ENCODE data around the gene TMEM139. TPM values are rescaled to one million over a fixed set of nuclear protein-coding genes. Genes with fewer than 3 reads are reported as not detected.

The TMEM139 gene
- total and polyA plus RNA-seq, 4 donors: 8.4 to 31.8 (median 19.5) TPM

- no peak overlapping the region for H3K27ac ChIP-seq (ENCODE audit: low read depth in 1 of 2, low read length in 1 of 2)
- H3K27me3 ChIP-seq (ENCODE audit: control insufficient read depth in 3 of 3, insufficient read depth in 3 of 3, low read length in 2 of 3): no peaks in the 10 kb centered on the region
- peaks cover 26 to 67% (median 45%) of the 10 kb centered on the region in 4 donors for H3K36me3 ChIP-seq (ENCODE audit: control insufficient read depth in 4 of 4, insufficient read depth in 4 of 4, low read length in 4 of 4)
- H3K4me3 ChIP-seq: no peak overlapping the region
- H3K4me1 ChIP-seq (ENCODE audit: control insufficient read depth in 5 of 5, insufficient read depth in 5 of 5, low read length in 5 of 5): peaks cover 0 to 6% (median 4%) of the 10 kb centered on the region in 5 donors
- H3K9me3 ChIP-seq (ENCODE audit: control insufficient read depth in 4 of 4, insufficient read depth in 3 of 4, low read length in 3 of 4): peaks cover 0 to 1% (median 0%) of the 10 kb centered on the region in 4 donors
- no peak overlapping the region for H3K9ac ChIP-seq (ENCODE audit: insufficient read depth in 1 of 2, low read length in 2 of 2)
- DNase-seq (no peak), ATAC-seq (ENCODE audit: insufficient read depth, low FRiP score) (no peak)
- no peak for TF ChIP-seq CTCF (IDR thresholded peaks at IDR 0.05; ENCODE audit: control extremely low read depth, extremely low read depth)
Observed at GRCh38 chr7:143295870-143296269, 11.1 kb downstream of the TMEM139 start.

DNA sequence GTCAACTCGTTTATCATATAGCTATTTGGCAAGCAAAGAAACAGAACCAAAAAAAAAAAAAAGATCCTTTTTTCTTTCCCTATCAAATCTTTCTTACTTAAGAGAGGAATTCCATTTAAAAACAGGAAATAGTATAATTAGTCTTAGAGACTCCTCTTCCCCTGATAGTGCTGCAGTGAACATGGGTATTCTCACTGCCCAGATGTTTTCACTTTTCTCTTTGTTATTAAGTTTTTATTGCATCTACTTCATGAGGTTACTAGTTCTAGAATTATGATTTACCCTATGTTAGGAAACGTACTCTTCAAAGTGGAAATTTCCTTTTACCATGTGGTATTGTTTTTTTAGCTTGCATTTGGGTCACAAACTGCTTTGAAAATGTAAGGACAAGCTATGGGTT is 11.9 kb downstream of the TMEM139 start:
- WGBS, 2 donors: 31 to 41% methylated on average over 2 of the region's 2 CpGs
- H3K4me1 ChIP-seq (ENCODE audit: control insufficient read depth in 5 of 5, insufficient read depth in 5 of 5, low read length in 5 of 5): peaks cover 0 to 5% (median 1%) of the 10 kb centered on the region in 5 donors

GRCh38 chr7:143299346-143299745 is 14.6 kb downstream of the TMEM139 start:
- H3K27me3 ChIP-seq (ENCODE audit: control insufficient read depth in 3 of 3, insufficient read depth in 3 of 3, low read length in 2 of 3): no peaks in the 10 kb centered on the region
- H3K4me3 ChIP-seq: no peak overlapping the region
- peaks cover 0 to 5% (median 3%) of the 10 kb centered on the region in 5 donors for H3K4me1 ChIP-seq (ENCODE audit: control insufficient read depth in 5 of 5, insufficient read depth in 5 of 5, low read length in 5 of 5)
- H3K27ac ChIP-seq (ENCODE audit: low read depth in 1 of 2, low read length in 1 of 2): no peak overlapping the region
- H3K36me3 ChIP-seq (ENCODE audit: control insufficient read depth in 4 of 4, insufficient read depth in 4 of 4, low read length in 4 of 4): peaks cover 41 to 74% (median 56%) of the 10 kb centered on the region in 4 donors
- no peak for DNase-seq
- peaks cover 0 to 1% (median 0%) of the 10 kb centered on the region in 4 donors for H3K9me3 ChIP-seq (ENCODE audit: control insufficient read depth in 4 of 4, insufficient read depth in 3 of 4, low read length in 3 of 4)
- WGBS, 2 donors: 92 to 93% methylated on average over 2 of the region's 2 CpGs
- TF ChIP-seq CTCF (IDR thresholded peaks at IDR 0.05; ENCODE audit: control extremely low read depth, extremely low read depth): no peak
- ATAC-seq (ENCODE audit: insufficient read depth, low FRiP score): no peak
- H3K9ac ChIP-seq (ENCODE audit: insufficient read depth in 1 of 2, low read length in 2 of 2): no peak overlapping the region

More for the DNA sequence above, 11.9 kb downstream of the TMEM139 start:
- Histone ChIP-seq H3K9ac (ENCODE audit: insufficient read depth in 1 of 2, low read length in 2 of 2) (no peak overlapping the region), H3K27ac (ENCODE audit: low read depth in 1 of 2, low read length in 1 of 2) (no peak overlapping the region), H3K36me3 (ENCODE audit: control insufficient read depth in 4 of 4, insufficient read depth in 4 of 4, low read length in 4 of 4) (peaks cover 32 to 73% (median 49%) of the 10 kb centered on the region in 4 donors), H3K4me3 (no peak overlapping the region), H3K27me3 (ENCODE audit: control insufficient read depth in 3 of 3, insufficient read depth in 3 of 3, low read length in 2 of 3) (no peaks in the 10 kb centered on the region), H3K9me3 (ENCODE audit: control insufficient read depth in 4 of 4, insufficient read depth in 3 of 4, low read length in 3 of 4) (peaks cover 0 to 1% (median 0%) of the 10 kb centered on the region in 4 donors)
- ATAC-seq (ENCODE audit: insufficient read depth, low FRiP score) (no peak), DNase-seq (no peak)
- TF ChIP-seq CTCF (IDR thresholded peaks at IDR 0.05; ENCODE audit: control extremely low read depth, extremely low read depth): no peak

DNA sequence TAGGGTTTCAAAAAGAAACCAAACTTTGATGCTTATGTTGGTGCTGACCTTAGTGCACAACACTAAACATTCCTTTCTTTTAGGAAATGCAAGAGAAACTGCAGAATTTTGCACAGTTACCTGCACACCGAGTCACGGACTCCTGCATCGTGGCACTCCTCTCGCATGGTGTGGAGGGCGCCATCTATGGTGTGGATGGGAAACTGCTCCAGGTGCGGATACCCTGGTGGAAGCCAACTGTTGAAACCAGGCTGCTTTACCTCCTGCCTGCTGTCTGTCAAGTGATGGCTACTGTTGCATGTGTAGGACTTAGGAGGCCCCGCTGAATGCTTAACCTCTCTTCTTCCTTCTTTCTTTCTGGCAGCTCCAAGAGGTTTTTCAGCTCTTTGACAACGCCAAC is 15.1 kb downstream of the TMEM139 start:
- H3K9me3 ChIP-seq (ENCODE audit: control insufficient read depth in 4 of 4, insufficient read depth in 3 of 4, low read length in 3 of 4): no peaks in the 10 kb centered on the region
- peak; percentile 40 for TF ChIP-seq CTCF (IDR thresholded peaks at IDR 0.05; ENCODE audit: control extremely low read depth, extremely low read depth)
- whole genome bisulfite sequencing, 2 donors: 76 to 79% methylated on average over 8 of the region's 8 CpGs
- peaks cover 41 to 74% (median 58%) of the 10 kb centered on the region in 4 donors for H3K36me3 ChIP-seq (ENCODE audit: control insufficient read depth in 4 of 4, insufficient read depth in 4 of 4, low read length in 4 of 4)
- DNase-seq: no peak
- ATAC-seq (ENCODE audit: insufficient read depth, low FRiP score): no peak
- H3K27me3 ChIP-seq (ENCODE audit: control insufficient read depth in 3 of 3, insufficient read depth in 3 of 3, low read length in 2 of 3): no peaks in the 10 kb centered on the region
- H3K9ac ChIP-seq (ENCODE audit: insufficient read depth in 1 of 2, low read length in 2 of 2): no peak overlapping the region
- H3K27ac ChIP-seq (ENCODE audit: low read depth in 1 of 2, low read length in 1 of 2): peak overlapping the region in 1 of 2 donors; percentile 32
- peaks cover 0 to 5% (median 3%) of the 10 kb centered on the region in 5 donors for H3K4me1 ChIP-seq (ENCODE audit: control insufficient read depth in 5 of 5, insufficient read depth in 5 of 5, low read length in 5 of 5)
- no peak overlapping the region for H3K4me3 ChIP-seq
